Bronchial epithelial cell (primary cell): ENCODE data around the gene KMT2E. TPM values are rescaled to one million over a fixed set of nuclear protein-coding genes. Genes with fewer than 3 reads are reported as not detected.

ENCODE experiments used
- DNase-seq: peaks from one replicate; pipeline ENCODE4 v3.0.0-alpha.2; 2010; ENCODE audit warnings: low read depth
- FAIRE-seq: peaks from 2 replicates; lab custom pipeline; 2011; peaks lifted over from hg19 to GRCh38; lab: Jason Lieb, UNC
- H3K27me3 ChIP-seq: 2 replicates; pipeline ENCODE4 v1.5.1; 2011; ENCODE audit warnings: low read length; ENCODE audit not compliant: control insufficient read depth, insufficient read depth
- H3K36me3 ChIP-seq: 2 replicates; pipeline ENCODE4 v1.5.1; 2011; ENCODE audit warnings: low read length; ENCODE audit not compliant: control insufficient read depth, insufficient read depth
- H3K4me3 ChIP-seq: 2 replicates; pipeline ENCODE4 v1.5.1; 2011; ENCODE audit warnings: mild to moderate bottlenecking, low read depth, low read length, control low read depth
- total RNA-seq: library from RNA; depleted of rRNA; stranded (reverse); fragments of >200 nt; gene quantifications from 2 replicates; pipeline ENCODE4 v1.2.1, GENCODE V29; 2014
- TF ChIP-seq, protein P1 (sequence below): IDR thresholded peaks from 2 replicates; pipeline ENCODE4 v1.5.1; 2011; ENCODE audit warnings: mild to moderate bottlenecking, moderate library complexity, low read length, control low read depth, inconsistent platforms; ENCODE audit not compliant: insufficient read depth, severe bottlenecking

KMT2E gene
- total RNA-seq, 1 donor from 2014 or later: 79.8 TPM

GRCh38 chr7:104993217-104993862 lies 20.7 kb upstream of the KMT2E start:
- no peak overlapping the region for H3K4me3 ChIP-seq
- no peak for FAIRE-seq
- H3K36me3 ChIP-seq: peaks cover 7% of the 10 kb centered on the region
- no peaks in the 10 kb centered on the region for H3K27me3 ChIP-seq
- DNase-seq: no peak
- TF ChIP-seq, protein P1, sequence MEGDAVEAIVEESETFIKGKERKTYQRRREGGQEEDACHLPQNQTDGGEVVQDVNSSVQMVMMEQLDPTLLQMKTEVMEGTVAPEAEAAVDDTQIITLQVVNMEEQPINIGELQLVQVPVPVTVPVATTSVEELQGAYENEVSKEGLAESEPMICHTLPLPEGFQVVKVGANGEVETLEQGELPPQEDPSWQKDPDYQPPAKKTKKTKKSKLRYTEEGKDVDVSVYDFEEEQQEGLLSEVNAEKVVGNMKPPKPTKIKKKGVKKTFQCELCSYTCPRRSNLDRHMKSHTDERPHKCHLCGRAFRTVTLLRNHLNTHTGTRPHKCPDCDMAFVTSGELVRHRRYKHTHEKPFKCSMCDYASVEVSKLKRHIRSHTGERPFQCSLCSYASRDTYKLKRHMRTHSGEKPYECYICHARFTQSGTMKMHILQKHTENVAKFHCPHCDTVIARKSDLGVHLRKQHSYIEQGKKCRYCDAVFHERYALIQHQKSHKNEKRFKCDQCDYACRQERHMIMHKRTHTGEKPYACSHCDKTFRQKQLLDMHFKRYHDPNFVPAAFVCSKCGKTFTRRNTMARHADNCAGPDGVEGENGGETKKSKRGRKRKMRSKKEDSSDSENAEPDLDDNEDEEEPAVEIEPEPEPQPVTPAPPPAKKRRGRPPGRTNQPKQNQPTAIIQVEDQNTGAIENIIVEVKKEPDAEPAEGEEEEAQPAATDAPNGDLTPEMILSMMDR: no peak

- DNase-seq: no peak
- Histone ChIP-seq H3K4me3 (no peak overlapping the region), H3K36me3 (peaks cover 6% of the 10 kb centered on the region), H3K27me3 (no peaks in the 10 kb centered on the region)
- TF ChIP-seq, protein P1: no peak
- no peak for FAIRE-seq
Measured at GRCh38 chr7:104998040-104998752, 15.8 kb upstream of the KMT2E start.

DNA sequence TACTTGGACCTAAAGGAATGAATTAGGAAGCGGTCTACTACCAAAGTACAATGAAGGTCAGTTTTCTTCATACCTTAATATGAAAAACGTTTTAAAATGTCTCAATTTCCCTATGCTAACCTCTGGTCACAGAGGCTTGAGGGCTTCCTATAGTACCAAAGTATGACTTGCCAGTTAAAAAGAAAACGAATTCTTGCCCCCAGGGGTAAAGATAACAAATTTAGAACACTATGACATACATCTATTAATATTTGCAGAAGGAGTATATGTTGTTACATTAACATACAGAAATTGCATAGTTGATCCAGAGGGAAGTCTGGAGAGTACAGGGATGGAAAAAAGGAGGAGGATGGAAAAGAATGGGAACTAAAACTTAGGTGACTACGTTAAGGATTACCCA lies 13.8 kb upstream of the KMT2E start:
- H3K4me3 ChIP-seq: no peak overlapping the region
- FAIRE-seq (no peak), DNase-seq (no peak)
- TF ChIP-seq, protein P1: no peak
- no peaks in the 10 kb centered on the region for H3K27me3 ChIP-seq
- peaks cover 6% of the 10 kb centered on the region for H3K36me3 ChIP-seq

- DNase-seq (no peak), FAIRE-seq (no peak)
- TF ChIP-seq, protein P1: no peak
- Histone ChIP-seq H3K27me3 (no peaks in the 10 kb centered on the region), H3K4me3 (no peak overlapping the region), H3K36me3 (peaks cover 5% of the 10 kb centered on the region)
Measured at GRCh38 chr7:105000927-105001336, 13.1 kb upstream of the KMT2E start.

DNA sequence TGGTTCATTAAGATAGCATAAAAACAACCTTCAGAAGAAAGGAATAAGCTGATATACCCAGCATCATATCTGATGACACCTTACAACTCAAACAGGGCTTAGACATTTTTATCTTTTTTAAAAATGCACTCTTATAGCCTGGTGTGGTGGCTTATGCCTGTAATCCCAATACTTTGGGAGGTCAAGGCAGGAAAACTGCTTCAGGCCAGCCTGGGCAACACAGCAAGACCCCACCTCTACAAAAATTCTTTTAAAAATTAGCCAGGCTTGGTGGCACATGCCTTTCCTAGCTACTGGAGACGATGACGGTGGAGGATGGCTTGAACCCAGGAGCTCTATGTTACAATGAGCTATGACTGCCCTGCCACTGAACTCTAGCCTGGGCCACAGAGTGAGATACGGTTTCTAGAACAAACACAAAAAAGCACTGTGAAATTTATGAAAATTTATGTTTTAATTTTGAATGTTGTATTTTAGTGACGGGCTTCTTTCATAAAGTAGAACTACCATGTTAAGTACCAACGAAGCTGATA lies 12.3 kb upstream of the KMT2E start:
- Histone ChIP-seq H3K4me3 (no peak overlapping the region), H3K36me3 (peaks cover 2% of the 10 kb centered on the region), H3K27me3 (no peaks in the 10 kb centered on the region)
- TF ChIP-seq, protein P1: no peak
- DNase-seq (no peak), FAIRE-seq (no peak)
